ENCODE measurements around the gene AHR.

Gene AHR

DNA sequence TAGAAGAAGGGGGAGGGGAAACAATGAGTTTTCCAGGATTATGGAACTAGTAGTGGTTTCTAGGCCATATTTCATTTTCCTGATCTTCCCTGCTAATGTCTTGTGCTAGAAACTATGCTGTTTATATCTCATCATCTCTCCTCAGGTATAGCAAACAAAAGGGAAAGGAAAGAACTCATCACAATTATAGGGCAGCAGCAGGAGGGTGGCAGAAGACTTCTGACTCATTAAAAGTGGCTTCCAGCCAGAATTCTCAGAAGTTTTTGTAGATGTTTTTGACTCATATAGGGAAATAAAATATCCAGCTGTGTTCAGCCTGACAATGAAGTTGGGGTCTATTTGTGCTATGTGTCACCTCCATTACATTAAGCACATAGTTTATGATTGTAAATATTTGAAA is 6.5 kb downstream of the AHR start:
- no peak for DNase-seq (ENCODE audit: low read depth in 2 of 2)

DNA sequence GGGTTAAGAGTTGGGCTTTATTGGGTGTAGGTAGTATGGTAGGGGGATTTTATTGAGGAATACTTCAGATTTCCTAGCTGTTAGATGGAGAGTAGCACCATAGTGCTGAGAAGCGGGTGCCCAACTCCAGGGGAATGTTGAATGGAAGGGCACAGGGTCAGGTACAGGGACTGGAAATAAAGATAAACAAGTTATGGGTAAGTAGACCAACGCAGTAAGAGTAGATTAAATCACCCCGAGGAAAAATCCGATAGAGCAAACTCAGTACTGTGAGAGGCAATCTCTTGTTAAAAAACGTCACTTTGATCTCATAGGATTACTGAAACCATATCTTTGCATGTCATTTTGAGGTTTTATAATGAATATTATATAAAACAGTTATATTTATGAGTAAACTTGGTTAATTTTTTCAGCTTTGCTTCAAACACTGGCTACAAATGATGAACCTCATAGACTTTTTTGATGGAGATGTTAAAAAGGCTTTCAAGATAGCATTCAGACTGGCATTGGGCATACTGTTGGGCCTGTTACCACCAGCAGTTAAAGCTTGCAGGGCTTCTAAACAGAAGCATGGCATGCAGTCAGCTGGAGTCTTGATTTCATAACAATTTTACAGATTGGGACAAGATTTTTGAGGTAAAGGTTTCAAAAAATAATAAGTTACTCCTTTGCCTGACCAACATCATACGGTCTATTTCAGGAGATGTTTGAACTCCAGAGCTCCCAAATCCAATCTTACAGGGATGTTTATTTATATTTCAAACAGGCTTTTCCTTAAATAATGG is 7.1 kb downstream of the AHR start:
- no peak for DNase-seq (ENCODE audit: low read depth in 2 of 2)

DNA sequence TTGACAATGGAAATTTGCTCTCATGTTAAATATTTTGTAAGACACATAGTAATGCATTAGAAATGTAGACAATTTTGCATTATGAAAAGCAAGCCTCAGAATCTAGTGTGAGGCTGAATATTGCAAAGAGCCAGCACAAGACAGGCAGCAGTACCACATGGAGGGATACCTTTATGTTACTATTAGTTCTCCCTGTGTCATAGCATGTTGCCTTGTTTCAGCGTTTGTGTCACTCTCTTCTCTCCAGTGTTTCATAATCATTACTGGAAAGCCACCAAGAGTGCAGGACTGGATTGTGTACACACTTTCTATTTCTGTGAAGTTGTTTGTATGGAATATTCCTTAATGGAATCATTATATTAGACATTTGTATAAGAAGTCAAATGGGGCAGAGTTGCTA is 8.5 kb downstream of the AHR start:
- no peak for DNase-seq (ENCODE audit: low read depth in 2 of 2)

DNA sequence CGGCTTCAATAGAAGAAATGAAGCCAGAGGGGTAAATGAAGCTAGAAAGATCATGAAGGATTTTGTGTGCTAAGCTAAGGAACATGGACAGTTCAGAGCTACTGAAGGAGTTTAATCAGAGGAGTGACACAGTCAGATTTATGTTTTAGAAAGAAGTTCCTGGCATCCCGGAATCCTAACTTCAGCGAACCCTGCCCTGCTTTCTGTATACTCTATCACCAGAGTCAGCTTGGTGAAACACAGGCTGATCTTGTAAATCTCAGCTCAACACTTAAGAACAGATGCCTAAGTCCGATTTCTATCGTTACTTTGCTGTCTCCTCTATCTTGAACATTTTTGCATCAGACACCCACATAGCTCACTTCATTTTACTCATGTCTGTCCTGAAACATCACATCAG is 9.1 kb downstream of the AHR start:
- no peak for DNase-seq (ENCODE audit: low read depth in 2 of 2)

DNA sequence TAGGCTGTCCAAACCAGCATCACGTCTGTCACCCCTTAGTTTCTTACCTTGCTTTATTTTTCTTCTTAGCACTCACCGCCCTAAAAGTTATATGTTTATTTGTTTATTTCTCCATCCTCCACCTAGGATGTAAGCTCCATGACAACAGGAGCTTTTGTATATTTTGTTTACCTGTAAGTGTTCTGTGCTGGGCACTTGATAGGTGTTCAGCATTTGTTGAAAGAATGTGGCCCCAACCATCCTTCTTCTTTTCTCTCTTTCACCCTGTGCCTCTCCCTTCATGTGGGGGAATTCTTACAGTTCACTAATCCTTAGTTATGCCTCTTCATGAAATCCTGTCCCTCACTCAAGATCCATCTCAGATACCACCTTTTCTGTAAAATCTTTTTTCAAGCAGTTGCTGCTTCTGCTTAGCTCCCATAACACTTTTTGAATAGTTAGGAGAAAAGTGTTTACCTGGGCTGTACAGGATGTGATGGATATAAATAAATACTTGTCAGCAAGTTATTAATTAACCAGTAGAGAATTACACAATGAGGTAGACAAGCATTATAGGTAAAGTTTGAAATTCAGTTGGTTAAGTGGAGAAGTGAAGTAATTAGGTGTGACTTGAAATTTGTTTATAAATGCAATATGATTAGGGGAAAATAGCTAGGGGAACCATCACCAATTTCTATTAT is 9.7 kb downstream of the AHR start:
- no peak for DNase-seq (ENCODE audit: low read depth in 2 of 2)

DNA sequence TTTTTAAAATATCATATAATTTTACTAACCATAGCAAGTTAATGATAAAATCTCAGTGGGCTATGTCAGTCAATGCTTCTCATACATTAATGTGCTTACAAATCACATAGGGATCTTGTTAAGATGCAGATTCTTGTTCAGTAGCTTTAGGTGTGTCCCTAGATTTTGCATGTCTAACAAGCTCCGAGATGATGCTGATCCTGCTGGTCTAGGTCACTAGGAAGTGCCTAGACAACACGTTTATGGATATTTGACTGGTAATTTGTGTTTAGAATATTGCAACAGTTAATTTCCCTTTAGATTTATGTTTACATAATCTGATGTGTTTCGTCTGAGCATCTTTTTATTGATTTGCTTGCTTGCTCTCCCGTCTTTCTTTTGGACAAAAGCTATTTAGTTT is 12.7 kb downstream of the AHR start:
- no peak for DNase-seq (ENCODE audit: low read depth in 2 of 2)

DNA sequence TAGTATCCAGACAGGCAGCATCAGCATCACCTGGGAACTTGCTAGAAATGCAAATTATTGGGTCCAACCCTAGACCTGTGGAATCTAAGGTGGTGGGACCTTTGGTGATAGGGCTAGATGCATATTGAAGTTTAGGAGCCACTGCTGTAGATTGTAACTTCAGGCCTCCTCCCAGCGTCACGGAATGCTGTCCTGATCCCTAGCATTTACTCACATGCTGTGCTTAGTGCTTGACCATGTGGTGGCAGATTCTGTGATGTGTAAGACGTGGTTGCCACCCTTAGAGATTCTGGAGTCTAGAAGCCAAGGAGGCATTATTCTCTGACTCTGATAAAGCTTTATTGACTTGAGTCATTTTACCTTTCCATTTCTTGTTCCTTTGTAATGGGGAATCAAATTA is 13.5 kb downstream of the AHR start:
- DNase-seq (ENCODE audit: low read depth in 2 of 2) = no peak

DNA sequence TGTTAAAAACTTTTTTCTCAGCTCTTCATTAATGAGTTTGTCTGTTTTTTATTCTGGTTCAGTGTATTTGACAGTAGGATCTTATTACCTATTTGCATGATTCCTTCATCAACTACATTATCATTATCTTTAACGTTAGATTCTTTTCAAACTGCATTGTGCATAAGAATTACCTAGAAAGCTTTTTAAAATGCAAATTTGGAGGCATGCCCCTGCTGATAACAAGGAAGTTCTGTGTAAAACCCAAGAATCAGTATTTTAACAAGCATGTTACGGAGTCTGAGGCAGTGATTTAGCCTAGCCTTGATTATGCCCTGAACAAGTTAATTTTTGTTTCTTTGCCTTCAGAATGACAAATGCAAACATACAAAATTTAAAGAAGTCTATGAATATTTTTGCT is 14.2 kb downstream of the AHR start:
- no peak for DNase-seq (ENCODE audit: low read depth in 2 of 2)

DNA sequence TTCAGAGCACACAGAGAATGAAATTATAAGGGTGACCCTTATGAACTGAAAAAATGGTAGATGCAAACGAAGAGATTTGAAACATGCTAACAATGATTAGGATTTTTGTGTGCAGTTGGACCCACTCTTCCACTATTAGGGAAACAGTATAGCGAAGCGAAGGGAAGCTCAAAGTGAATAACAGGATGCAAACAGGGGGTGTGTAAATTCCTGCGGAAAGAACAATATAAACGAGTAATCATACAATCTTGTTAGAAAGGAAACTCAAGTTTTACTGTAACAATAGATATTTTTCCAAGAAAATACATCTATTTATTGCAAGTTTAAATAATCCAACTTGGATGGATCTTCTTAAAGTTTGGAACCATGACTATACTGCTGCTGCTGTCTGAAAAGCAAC is 14.7 kb downstream of the AHR start:
- no peak for DNase-seq (ENCODE audit: low read depth in 2 of 2)

DNA sequence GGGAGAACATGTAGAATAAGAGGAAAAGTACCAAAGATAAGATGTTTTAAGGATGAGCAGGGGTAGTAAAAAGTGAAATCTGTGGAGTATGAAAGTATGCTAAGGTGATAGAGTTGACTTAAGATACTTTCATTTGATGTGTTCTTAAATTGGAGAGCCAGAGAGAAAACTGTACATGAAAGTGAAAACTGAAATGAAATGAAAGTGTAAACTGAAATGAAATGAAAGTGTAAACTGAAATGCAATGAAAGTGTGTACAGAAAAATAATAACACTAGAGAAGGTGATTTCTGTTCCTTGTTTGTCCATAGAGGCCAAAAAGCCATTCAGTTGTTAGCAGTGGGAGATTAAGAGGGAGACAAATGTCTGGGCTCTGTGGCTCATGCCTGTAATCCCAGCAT is 17.5 kb downstream of the AHR start:
- no peak for DNase-seq (ENCODE audit: low read depth in 2 of 2)

DNA sequence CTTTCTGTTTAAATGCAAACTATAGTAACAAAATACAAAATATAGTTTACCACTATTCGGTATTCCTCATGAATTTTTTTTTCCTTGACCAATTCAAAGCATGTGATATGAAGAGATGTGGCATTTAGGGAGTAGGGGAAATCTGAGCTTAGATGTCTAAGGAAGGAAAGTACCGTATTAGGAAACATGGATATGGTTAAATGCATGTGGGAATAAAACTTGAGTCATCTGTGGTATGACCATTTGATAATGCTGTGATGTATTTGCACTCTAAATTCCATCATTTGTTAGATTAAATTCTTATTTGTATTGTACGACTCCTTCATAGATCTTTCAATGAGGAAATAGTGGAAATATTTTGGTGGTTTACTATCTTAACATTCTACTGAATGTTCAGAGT is 19.7 kb downstream of the AHR start:
- DNase-seq (ENCODE audit: low read depth in 2 of 2) = no peak

DNA sequence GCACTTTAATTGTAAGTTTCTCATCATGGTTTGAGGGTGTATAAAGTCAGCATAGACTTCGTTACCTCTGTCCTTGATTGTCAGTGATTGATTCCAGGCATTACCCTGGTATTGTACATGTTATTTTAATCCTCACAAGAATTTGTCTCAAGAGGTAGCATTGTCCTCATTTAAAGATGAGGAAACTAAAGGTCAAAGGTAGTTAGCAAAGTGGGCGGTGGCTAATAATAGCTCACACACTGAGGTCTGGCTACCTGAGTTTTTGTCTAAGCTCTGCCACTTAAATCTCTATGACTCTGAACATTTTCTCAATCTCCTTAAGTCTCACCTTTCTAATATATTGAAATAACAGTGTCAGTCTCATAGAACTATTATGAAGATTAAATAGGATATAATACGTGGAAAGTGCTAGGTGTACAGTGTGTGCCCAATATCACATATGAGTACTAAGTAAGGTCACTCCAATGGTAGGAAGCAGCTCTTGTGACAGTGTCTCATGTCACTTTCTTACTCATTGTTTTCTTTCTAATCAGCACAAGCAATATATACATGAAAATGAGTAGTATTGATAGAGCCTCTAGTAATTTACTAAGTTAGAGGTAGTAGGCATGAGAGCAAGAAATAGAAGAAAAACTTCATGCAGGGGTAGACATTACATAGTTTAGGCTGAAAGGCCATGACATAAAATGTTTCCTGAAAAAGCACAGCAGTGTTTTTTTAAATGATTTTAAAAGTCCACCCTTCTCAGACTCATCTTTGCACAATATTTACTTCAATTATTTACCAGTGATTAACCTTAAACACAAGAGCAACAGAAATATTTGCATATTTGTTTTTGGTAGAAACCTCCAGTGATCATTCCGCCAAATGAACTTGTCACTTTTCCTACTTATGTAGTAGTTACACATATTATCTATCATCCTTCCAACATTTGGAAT is 21.0 kb downstream of the AHR start:
- DNase-seq (ENCODE audit: low read depth in 2 of 2) = no peak

DNA sequence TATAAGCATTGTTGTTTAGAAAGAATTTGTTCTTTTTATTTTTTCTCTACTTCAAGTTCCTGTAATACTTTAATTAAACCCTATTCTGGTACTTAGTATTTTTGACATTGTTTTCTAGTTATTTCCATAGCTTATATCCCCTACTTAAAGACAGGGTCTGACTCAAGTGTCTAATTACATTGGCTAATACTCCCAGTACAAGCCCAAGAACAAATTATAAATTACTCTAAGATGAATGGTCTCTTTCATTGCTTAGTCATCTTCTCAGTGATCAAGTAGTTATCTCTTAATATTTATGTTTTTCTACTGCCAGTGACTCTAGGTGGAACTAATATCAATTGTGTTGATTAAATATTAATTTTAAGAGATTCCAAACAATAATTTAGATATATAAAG is 21.6 kb downstream of the AHR start:
- DNase-seq (ENCODE audit: low read depth in 2 of 2) = no peak

DNA sequence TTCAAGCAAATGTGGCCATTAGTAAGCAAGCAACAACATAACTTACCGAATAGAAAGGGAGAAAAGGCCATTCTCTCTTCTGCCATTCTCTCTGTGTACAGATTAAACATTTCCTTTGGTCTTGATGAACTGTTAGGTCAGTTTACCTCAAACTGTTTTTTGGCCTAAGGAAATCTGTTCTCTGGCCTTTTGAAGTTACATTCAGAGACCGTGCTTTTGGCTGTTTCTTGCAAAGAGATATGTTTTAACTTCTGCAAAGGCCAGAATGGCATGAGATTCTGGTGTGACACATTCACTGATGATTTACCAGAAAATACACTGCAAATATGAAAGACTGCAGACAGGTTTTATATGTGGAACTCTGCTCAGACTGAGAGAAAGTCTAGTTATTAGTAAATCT is 22.2 kb downstream of the AHR start:
- no peak for DNase-seq (ENCODE audit: low read depth in 2 of 2)

DNA sequence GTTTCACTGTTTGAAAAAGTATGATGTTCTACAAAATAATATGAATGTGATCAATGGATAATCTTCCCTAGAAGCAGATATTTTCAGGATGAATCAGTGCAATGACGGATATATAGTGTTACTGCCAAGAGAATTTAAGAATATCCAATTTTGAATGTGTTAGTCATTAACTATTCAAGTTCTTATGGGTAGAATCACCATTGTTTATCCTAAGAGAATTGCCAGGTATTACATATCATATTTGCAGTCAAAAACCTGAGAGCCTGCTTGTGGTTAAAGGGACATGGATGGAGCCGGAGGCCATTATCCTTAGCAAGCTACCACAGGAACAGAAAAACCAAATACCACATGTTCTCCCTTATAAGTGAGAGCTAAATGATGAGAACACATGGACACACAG is 26.9 kb downstream of the AHR start:
- no peak for DNase-seq (ENCODE audit: low read depth in 2 of 2)

DNA sequence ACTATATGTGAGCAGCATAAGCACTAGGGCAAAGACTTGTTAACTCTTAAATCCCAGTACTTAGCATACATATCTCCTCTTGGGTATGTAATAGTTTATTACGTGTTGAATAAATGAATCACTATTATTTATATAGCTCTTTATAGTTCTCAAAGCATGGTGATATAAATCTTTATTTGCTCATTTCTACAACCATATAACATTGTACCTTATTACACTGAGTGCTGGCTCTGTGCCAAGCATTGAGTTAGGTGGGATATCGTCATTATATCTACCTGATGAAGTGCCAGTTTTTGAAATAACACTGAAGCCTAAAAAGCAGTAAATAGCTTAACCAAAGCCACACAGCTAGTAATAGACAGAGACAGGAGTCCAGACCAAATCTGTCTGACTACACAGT is 27.9 kb downstream of the AHR start:
- DNase-seq (ENCODE audit: low read depth in 2 of 2) = no peak

DNA sequence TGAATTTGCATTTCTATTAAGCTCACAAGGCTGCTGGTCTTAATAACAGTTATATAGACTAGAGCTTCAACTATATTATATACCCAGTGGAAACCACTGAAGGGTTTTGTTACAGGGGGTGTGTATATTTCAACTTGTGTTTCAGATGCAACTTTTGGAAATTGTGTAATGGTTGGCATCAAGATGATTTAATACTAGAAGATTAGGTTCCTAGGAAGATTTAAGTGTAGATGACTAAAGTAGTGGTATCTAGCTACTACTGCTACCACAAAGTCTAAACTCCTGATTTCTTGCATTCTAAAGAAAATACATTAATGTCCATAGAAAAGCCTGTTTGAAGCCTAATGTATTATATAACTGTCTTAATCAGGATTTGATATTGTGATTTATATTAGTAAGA is 30.2 kb downstream of the AHR start:
- no peak for DNase-seq (ENCODE audit: low read depth in 2 of 2)

DNA sequence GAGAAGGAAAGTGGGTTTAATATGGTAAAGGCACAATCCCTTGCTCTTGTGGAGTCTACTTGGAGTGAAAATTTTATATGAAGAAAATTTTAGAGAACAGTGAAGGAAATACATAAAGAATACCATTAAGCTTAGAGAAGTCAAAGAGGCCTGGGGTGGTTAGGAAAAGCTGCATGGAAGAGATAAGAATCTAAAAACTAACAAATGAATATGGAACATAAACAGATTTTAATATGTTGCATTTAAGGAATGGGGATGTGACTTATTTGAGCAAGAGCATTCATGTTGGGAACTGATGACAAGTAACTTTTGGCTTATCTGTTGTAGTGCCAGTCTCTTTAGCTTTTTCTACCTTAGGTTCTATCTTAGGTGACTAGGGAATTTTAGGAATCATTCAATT is 31.0 kb downstream of the AHR start:
- no peak for DNase-seq (ENCODE audit: low read depth in 2 of 2)

DNA sequence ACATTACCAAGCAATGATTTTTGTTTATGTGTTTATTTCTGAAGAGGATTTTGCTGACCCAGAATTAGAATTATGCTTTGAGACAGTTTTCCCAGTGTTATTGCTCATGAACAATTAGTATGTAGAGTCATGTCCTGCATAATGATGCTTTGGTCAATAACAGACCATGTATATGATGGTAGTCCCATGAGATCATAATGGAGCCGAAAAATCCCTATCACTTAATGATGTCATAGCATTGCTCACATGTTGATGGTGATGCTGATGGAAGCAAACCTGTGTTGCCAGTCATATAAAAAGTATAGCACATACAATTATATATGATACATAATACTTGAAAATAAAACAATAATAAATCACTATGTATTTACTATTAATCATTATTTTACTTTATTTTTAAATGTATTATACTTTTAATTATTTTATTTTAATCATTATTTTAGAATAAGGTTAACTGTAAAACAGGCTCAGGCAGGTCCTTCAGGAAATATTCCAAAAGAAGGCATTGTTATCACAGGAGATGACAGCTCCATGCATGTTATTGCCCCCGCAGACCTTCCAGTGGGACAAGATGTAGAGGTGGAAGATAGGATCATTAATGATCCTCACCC is 33.5 kb downstream of the AHR start:
- no peak for DNase-seq (ENCODE audit: low read depth in 2 of 2)

DNA sequence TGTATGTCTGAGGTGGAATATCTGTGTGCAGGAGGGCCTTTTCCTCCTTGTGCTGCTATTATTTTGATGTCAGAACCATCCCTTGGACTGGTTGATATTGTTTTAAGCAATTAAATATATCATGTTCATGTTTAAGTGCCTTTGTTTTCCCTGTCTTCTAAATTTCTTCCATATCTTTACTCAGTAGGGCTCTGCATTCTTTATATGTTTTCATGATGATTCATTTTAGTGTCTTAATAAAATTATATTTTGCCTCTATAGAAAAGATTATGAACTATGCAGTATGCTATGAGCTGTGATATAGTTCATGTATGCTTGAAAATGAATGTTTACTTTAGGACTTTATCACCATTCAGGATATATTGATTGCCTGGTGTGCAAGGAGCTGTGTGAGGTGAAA is 34.8 kb downstream of the AHR start:
- no peak for DNase-seq (ENCODE audit: low read depth in 2 of 2)

DNA sequence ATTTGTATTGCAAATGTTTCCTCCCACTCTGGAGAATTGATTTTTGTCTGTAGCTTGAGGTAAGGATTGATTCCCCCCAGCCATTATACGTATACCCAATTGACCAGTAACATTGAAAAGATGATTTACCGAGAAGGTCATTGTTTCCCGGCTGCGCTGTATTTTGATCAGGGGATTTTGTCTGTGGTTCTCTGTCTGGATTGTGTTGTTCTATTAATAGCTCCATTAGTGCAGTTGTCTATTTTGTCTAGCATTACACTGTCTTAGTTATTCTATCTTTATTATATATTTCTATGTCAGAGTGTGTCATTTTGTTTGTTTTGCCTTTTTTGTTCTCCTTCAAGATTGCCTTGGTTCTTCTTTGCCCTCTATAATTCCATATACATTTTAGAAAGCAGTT is 37.7 kb downstream of the AHR start:
- no peak for DNase-seq (ENCODE audit: low read depth in 2 of 2)

DNA sequence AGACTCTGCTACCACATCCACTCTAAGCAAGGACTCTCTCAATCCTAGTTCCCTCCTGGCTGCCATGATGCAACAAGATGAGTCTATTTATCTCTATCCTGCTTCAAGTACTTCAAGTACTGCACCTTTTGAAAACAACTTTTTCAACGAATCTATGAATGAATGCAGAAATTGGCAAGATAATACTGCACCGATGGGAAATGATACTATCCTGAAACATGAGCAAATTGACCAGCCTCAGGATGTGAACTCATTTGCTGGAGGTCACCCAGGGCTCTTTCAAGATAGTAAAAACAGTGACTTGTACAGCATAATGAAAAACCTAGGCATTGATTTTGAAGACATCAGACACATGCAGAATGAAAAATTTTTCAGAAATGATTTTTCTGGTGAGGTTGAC is 40.7 kb downstream of the AHR start:
- DNase-seq (ENCODE audit: low read depth in 2 of 2) = no peak

Measured in stimulated activated CD8-positive, alpha-beta memory T cell treated with anti-CD3 and anti-CD28 coated beads, Interleukin-15, amount 100 ng/mL, for 4 hours (primary cell).